IMR-90 (cell line): ENCODE data around the gene TBC1D22B. TPM values are rescaled to one million over a fixed set of nuclear protein-coding genes. Genes with fewer than 3 reads are reported as not detected.

ENCODE experiments used
- MAZ ChIP-seq: IDR thresholded peaks from 2 replicates; pipeline ENCODE4 v1.6.1; 2012; ENCODE audit warnings: low read depth, mild to moderate bottlenecking, low read length, improper control_type of control experiment, moderate library complexity, borderline replicate concordance
- SMC3 ChIP-seq: fragments of 150-350 bp; IDR thresholded peaks from 2 replicates; pipeline ENCODE4 v1.6.1; 2016; ENCODE audit warnings: low read depth, mild to moderate bottlenecking, antibody characterized with exemption, low read length, moderate library complexity
- polyA plus RNA-seq, 3 experiments: library from polyadenylated mRNA; depleted of rRNA; stranded (reverse); fragments of >200 nt; gene quantifications; 2 replicates each; pipeline ENCODE4 v1.2.3, GENCODE V29; 2012; ENCODE audit warnings: low replicate concordance in 1 of 3
- total RNA-seq: library from RNA; depleted of rRNA; stranded (reverse); fragments of >200 nt; gene quantifications from 2 replicates; pipeline ENCODE4 v1.2.3, GENCODE V29; 2012
- TF ChIP-seq, protein P1 (sequence below): fragments of 150-350 bp; IDR thresholded peaks from 2 replicates; pipeline ENCODE4 v1.6.1; 2017; ENCODE audit warnings: mild to moderate bottlenecking, antibody characterized with exemption, low read length, low read depth

Gene TBC1D22B
- total and polyA plus RNA-seq, 2 of the 4 experiments (the other 2 are of a cell fraction): 6.6 to 7.5 TPM

DNA sequence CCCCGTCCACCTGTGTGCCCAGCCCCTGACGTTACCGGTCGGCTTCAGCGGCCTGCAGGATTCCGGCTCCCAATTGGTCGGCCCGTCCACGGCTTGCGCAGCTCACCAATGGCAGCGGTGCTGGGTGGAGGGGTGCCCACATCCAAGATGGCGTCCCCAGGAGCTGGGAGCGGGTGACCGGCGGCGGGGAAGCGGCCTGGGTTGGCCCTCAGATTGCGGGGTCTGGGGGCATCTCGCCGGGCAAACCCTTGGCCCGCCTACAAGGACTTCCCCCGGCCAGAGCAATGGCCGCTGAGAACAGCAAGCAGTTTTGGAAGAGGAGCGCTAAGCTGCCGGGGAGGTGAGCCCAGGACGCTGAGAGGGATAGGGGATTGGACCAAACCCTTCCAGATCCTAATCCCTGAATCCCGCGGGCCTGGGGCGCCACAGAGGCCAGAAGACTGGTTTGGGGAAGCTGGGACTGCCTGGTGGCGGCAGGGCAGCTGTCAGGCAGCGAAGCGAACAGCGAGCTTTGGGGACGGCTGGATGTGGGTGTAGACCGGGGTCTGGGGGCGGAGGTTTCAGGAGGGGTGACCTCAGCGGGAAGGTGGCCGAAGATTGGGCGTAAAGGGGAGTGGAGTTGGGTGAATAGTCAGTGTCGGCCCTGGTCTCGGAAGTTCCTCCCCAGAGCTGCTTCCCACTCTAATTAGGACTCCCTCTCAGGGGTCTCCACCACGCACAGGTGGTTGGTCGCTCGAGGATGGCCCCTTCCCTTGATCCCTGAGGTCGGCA is at the start of gene TBC1D22B, which contains the start of gene TMEM217 (continued):
- TF ChIP-seq, protein P1, sequence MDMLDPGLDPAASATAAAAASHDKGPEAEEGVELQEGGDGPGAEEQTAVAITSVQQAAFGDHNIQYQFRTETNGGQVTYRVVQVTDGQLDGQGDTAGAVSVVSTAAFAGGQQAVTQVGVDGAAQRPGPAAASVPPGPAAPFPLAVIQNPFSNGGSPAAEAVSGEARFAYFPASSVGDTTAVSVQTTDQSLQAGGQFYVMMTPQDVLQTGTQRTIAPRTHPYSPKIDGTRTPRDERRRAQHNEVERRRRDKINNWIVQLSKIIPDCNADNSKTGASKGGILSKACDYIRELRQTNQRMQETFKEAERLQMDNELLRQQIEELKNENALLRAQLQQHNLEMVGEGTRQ: no peak
- TF ChIP-seq SMC3 (no peak), MAZ (peak; percentile 37; the same call in 1 of the 2 replicates)
